ENCODE measurements around the gene KLHL24.
A peak's percentile ranks its signal among the peaks of the same experiment; 100 is the strongest.
"Not testable (repeated sequence)": the region's sequence is repeated elsewhere in the genome, so short reads cannot be mapped to it uniquely, and the experiment has no call there.

Gene KLHL24

DNA sequence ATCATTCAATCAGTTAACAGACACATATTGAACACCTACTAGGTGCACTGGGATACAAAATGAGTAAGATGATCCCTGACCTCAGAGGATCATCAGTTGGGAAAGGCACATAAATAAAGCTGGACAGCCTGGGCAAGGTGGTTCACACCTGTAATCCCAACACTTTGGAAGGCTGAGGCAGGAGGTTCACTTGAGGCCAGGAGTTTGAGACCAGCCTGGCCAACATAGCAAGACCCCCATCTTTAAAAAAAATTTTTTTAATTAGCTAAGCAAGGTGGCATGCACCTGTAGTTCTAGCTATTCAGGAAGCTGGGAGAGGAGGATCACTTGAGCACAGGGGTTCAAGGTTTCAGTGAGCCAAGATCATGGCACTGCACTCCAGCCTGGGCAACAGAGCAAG lies 3.7 kb upstream of the KLHL24 start:
- DNase-seq: no peak
- intact Hi-C loops (cut with DNase I): no loop called here

DNA sequence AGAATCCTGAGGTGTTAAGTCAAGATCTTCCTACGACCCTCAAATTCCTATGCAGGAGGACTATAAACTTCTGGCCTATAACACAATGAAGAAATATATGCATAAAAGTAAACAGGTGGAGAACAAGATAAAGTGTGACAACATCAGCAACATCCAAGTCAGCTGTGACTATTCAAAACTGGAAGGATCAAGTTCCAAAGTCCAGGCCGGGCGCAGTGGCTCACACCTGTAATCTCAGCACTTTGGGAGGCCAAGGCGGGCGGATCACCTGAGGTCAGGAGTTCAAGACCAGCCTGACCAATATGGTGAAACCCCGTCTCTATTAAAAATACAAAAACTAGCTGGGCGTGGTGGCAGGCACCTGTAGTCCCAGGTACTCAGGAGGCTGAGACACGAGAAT lies 2.7 kb upstream of the KLHL24 start:
- DNase-seq; intact Hi-C loops (cut with DNase I): not testable (repeated sequence)

DNA sequence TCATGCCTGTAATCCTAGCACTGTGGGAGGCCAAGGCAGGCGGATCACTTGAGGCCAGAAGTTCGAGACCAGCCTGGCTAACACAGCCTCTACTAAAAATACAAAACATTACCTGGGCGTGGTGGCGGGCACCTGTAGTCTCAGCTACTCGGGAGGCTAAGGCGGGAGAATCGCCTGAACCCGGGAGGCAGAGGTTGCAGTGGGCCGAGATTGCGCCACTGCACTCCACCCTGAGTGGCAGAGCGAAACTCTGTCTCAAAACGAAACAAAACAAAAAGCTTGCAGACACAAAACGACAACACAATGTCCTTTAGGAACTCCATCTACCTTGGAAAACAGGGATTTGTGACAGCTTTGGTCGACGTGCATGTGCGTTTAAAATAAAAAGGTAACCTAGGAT lies 716 bp upstream of the KLHL24 start:
- intact Hi-C loops (cut with DNase I): no loop called here
- DNase-seq: no peak

DNA sequence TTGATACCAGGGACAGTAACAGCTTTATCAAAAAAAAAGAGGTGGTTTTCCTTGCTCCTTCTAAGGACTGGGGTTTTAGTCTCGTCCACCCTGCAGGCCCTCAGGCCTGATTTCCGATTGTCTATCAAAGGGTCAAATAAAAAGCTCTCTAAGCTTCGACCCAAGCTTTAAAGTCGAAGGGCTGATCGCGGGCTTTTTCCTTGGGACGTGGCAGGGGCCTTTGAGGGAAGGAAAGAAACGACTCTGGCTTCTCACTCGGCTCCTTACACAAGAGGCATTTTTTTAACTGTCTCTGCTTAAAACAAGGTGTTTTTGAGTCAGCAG lies 354 bp upstream of the KLHL24 start:
- DNase-seq: no peak
- intact Hi-C loops (cut with DNase I): no loop called here

DNA sequence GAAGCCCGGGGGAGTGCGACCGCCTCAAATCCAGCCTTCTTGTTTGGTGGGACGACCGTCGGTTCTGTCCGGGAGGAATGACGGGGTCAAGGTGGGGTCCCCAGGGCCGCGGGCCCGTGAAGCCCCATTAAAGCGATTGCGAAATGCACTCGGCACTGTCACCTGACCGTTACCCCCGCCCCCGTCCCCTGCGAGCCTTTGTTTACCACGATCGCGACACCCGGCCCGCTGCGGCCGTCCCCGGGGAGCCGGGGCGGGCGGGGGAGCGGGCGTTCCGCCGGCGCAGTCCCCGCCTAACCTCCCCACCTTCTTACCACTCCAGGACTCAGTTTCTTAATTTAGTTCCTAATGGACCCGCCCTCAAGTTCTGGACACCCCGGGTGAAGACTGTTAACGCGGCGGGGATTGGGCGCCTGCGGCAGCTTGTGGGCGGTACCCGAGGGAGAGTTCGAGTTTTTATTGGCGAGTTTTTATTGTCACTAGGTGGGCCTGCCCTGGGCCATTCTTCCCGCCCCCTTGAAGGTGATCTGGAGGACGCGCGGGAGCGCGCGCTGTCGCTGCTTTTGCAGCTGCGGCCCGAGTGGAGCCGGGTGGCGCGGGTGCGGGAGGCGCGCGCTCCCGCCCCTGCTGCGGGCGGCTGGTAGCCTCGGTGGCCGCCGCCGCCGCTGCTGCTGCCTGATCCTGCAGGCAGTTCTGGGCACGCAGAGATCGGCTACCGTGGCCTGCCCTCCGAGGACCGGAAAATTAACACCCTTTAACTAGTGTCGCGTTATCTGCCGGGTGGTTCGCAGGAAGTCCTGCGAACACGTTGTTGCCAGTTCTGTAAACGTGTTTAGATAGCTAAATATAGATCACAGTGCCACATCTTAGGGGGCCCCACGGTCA lies 1.0 kb downstream of the KLHL24 start:
- intact Hi-C loops (cut with DNase I): loop anchor here (2.0 kb wide), 1 partner anchor 62 kb away; no protein-coding TSS in a partner anchor
- peak; percentile 86 to 98 (median 96) for DNase-seq

DNA sequence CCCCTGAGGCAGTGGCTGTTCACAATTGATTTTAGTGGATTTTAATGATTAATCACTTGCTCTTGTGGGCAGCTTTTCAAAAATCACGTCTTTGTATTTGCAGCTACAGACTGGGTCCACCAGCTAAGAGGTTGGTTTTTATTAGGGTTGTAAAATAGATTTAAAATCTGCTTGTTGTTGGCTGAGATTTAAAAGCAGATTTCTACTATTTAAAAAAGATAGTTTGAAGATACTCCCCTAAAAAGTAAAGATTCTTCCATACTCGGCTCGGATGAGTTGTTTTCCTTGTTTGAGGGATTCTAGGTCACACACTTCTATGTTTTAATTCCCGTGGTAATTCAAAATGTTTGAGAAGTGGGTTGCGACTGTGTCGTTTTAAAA lies 1.7 kb downstream of the KLHL24 start:
- intact Hi-C loops (cut with DNase I): loop anchor here (2.0 kb wide), 1 partner anchor 62 kb away; no protein-coding TSS in a partner anchor
- DNase-seq: no peak

DNA sequence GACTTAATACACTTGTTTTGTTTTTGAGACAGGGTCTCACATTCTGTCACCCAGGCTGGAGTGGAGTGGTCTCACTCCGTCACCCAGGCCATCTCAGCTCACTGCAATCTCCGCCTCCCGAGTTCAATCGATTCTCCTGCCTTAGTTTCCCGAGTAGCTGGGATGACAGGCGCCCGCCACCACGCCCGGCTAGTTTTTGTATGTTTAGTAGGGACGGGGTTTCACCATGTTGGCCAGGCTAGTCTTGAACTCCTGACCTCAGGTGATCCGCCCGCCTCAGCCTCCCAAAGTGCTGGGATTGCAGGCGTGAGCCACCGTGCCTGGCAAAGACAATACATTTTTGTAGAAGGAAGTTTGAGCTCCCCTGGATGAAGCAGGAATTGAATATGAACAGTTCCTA lies 2.2 kb downstream of the KLHL24 start:
- DNase-seq: not testable (repeated sequence)
- intact Hi-C loops (cut with DNase I): loop anchor here (2.0 kb wide), 1 partner anchor 61 kb away; no protein-coding TSS in a partner anchor

DNA sequence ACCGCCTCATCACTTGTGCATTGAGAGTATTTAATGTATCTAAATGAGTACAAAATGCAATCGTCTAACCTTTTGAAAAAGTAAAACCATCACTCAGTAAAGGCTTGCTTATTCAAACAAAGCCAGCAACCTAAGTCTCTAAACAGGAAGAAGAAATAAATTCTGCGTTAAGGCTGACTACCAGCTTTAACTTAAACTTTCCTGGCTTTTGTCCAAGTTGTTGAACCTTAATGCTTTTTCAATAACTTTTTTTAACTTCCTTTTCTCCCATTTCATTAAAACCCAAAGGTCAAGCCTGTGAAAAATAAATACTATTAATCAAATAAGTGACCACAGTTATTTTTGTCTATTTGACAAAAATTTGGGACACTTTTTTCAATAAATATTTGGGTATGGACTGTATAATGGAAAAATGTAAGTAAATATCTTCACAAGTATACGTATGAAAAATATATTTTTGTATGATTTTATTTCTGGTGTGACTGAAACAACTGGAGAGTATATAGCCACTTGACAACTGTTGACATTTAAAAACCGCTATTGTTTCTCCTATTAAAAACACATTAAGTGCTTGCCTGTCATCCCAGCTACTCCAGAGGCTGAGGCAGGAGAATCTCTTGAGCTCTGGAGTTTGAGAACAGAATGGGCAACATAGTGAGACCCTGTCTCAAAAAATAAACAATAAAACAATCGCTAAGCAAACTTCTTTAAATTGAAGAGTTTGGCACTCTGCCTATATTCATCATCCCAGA lies 2.9 kb downstream of the KLHL24 start:
- intact Hi-C loops (cut with DNase I): no loop called here
- no peak for DNase-seq

DNA sequence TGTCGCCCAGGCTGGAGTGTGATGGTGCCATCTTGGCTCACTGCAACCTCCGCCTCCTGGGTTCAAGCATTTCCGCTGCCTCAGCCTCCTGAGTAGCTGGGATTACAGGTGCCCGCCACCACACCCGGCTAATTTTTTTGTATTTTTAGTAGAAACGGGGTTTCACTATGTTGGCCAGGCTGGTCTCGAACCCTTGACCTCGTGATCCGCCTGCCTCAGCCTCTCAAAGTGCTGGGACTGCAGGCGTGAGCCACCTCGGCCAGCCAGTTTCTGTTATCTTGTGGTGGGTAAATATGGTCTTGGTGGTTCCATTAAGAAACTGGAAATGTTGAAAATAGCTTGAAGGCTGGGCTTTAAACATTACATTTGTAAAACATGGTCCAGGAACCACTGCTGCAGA lies 5.2 kb downstream of the KLHL24 start:
- intact Hi-C loops (cut with DNase I); DNase-seq: not testable (repeated sequence)

DNA sequence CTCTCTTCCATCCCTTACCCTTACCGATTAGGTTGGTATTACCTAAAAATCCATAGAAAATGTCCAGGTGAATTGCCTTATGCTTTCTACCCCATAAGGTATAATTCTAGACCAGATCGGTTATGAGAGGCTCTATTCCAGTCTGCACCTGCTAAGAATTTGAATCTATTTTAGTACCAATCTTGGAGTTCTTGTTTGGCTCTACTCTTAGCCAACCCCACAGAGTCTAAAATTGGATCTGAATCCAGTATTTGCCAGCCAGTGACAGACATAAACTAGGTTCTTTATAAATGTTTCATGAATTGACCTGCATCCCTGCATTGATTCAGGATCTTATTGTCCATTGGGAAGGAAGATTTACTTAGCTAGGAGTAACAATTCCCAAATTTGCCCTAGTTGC lies 6.5 kb downstream of the KLHL24 start:
- DNase-seq: no peak
- intact Hi-C loops (cut with DNase I): no loop called here

DNA sequence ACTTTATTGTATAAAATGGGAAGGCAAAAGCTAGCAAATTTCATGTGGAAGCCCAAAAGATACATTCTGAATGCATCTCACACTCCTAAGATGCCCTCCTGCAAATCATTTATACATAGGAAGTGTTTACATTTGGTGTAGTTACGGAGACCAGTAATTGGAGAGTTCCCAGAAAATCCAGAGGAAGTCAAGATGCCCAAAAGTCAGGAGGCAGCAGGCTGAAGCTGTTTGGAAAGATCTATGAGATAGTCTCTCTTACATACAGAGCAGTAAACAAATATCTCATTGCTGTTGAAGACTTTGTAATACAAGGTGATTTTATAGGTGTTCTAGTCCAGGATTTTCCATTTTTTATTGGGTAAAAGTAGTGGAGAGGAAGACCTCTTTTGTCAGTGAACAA lies 8.8 kb downstream of the KLHL24 start:
- DNase-seq: no peak
- intact Hi-C loops (cut with DNase I): no loop called here

DNA sequence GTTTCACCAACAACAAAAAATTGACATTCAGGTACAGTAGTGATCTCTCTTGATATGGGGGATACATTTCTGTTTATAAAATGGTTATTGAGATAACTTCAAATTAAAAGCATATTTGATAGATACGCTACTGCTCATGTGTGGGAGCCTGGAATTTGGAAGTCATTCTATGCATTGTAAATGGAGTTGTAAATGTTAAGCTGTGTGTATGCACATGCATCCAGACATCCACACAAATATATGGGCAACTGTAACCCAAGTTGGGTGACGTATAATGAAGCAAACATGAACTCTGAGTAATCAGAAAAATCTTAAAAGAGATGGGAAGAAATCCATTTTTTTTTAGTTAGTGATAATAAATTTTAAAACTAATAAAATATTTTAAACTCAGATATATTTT lies 9.8 kb downstream of the KLHL24 start:
- no peak for DNase-seq
- intact Hi-C loops (cut with DNase I): no loop called here

DNA sequence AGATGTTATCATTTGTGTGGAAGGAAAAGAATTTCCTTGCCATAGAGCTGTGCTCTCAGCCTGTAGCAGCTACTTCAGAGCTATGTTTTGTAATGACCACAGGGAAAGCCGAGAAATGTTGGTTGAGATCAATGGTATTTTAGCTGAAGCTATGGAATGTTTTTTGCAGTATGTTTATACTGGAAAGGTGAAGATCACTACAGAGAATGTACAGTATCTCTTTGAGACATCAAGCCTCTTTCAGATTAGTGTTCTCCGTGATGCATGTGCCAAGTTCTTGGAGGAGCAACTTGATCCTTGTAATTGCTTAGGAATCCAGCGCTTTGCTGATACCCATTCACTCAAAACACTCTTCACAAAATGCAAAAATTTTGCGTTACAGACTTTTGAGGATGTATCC lies 15.1 kb downstream of the KLHL24 start:
- DNase-seq: no peak
- intact Hi-C loops (cut with DNase I): no loop called here

DNA sequence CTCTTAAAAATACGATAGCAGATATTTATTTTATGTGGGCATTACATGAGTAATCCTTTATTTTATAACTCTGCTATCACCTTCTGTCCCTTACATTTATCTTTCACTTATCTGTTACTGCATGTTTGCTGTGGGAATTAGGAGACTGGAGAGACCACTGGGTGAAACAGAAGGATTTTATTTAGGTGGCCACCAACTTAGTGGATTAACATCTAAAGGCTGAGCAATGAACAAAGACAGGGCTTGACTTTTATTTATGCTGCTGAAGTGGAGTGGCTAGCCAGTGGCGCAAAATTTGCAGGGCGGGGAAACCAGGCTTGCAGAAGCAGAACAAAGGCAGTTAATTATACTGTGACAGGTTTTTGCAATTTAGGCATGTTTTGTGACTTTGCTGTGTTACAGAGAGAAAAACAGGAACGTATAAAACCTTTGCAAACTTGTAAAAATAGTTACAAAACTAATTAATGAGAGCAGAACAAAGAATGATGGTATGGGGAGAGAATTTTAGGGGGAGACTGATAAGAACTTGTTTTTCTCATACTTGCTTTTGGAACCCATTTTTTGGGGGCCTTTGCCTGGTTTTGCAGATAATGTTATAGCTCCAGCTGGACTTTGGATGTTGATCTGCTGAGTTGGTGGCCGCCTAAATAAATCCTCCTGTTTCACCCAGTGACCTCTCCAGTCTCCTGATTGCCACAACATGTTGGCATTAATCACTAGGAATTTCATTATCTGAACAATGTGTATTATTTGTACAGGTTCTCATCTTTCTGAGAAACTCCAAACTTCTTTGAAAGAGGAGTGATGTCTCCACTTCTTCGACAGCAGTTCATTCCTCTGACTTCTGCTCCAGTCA lies 18.0 kb downstream of the KLHL24 start:
- intact Hi-C loops (cut with DNase I): no loop called here
- DNase-seq: no peak

DNA sequence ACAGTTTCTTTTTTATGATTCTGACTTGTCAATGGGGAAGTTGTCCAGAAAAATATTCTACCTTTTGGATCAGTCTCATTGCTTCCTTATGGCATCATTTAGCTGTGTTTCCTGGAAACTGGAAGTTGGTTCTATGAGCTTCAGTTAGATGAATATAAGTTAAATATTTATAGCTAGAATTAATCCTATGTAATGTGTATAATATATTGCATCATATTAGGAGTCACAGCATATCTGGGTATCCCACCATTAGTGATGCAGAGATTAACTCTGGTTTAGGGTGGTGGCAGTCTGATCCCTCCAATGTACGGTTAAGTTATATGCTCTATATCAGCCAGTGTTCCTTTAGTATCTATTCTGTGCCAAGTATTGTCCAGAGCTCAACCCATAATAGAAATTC lies 19.3 kb downstream of the KLHL24 start:
- intact Hi-C loops (cut with DNase I): no loop called here

DNA sequence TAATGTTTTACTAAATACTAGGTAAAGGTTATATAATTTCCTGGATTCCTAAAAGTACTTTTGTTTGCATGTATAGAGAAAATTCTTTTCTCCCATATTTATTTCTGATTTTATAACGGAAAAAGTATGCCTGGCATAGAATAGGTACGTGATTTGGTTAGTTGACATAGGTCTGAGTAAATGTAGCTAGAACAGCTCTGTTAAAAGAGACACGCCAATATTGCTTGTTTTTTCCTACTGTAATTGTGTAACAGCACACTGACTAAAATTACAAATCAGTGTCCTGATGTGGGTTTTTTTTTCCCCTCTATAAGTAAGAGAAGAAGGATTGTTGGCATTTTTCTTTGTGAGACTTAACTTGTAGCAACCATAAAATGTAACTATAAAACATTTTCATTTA lies 26.7 kb downstream of the KLHL24 start:
- intact Hi-C loops (cut with DNase I): no loop called here

More for the DNA sequence above, 19.3 kb downstream of the KLHL24 start:
- DNase-seq: no peak

DNA sequence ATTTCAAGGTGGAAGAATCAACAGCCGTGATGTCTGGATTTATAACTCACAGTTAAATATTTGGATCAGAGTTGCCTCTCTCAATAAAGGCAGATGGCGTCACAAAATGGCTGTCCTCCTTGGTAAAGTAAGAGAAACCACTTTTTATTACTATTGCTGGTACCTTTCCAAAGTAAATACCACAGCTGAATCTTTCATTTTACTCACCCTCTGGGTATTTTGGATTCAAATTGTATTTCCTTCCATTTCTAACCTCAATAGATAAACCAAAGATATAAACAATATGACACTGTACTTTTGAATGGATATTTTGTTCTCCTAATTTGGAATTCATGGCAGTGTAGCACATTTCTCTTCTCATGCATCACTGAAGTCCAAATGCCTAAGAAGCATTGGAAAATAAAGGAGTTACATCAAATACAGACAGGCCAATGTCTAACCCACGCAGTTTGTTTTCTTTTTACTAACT lies 29.5 kb downstream of the KLHL24 start:
- no peak for DNase-seq

More for the DNA sequence above, 26.7 kb downstream of the KLHL24 start:
- DNase-seq: no peak

DNA sequence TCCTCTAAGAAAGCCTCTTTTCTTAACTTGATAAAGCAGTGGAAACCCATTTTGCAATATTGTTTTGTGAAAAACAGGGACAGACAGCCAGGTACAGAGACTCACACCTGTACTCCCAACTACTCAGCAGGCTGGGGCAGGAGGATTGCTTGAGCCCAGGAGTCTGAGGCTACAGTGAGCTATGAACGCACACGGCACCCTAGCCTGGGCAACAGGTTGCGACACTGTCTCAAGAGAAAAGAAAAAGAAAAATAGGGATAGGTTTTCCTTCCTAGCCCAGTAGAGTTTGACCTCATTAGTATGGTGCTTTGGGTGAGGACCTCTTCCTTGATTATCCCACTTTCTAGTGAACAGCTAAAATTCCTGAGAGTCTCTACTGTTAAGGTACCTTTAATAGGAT lies 44.6 kb downstream of the KLHL24 start:
- peak in 1 of 42 donors; percentile 25 for DNase-seq
- intact Hi-C loops (cut with DNase I): no loop called here

More for the DNA sequence above, 29.5 kb downstream of the KLHL24 start:
- intact Hi-C loops (cut with DNase I): no loop called here

DNA sequence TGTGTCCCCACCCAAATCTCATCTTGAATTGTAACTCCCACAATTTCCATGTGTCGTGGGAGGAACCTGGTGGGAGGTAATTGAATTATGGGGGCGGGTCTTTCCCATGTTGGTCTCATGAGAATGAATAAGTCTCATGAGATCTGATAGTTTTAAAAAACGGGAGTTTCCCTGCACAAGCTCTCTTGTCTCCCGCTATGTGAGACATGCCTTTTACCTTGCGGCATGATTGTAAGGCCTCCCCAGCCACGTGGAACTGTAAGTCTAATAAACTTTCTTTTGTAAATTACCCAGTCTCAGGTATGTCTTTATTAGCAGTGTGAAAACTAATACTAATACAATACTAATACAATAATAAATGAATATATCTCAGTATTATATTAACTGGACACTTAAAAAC lies 52.3 kb downstream of the KLHL24 start:
- DNase-seq: no peak
- intact Hi-C loops (cut with DNase I): no loop called here
